ENCODE data around the gene PLA2G2D.

The PLA2G2D gene

GRCh38 chr1:20074055-20074724, 45.1 kb downstream of the PLA2G2D start:
- no peak for TF ChIP-seq ZNF529 (tag by site-specific recombination; IDR thresholded peaks at IDR 0.05; ENCODE audit: insufficient replicate concordance)
- TF ChIP-seq ZNF544 (tag by site-specific recombination; IDR thresholded peaks at IDR 0.05), result no peak
- no peak for TF ChIP-seq ZNF121 (tag by site-specific recombination; IDR thresholded peaks at IDR 0.05)
- TF ChIP-seq GLIS2 (tag by site-specific recombination; IDR thresholded peaks at IDR 0.05), result no peak
- no peak for TF ChIP-seq ZNF624 (tag by site-specific recombination; IDR thresholded peaks at IDR 0.05)
- no peak for TF ChIP-seq CTCF (tag by site-specific recombination; IDR thresholded peaks at IDR 0.05)
- TF ChIP-seq ZSCAN23 (tag by site-specific recombination; IDR thresholded peaks at IDR 0.05), result no peak
- TF ChIP-seq ZBTB17 (tag by site-specific recombination; IDR thresholded peaks at IDR 0.05), result no peak
- TF ChIP-seq ZNF19 (tag by site-specific recombination; IDR thresholded peaks at IDR 0.05; ENCODE audit: low read depth), result no peak
- no peak for TF ChIP-seq ZNF585B (tag by site-specific recombination; IDR thresholded peaks at IDR 0.05)
- no peak for TF ChIP-seq ZNF211 (tag by site-specific recombination; IDR thresholded peaks at IDR 0.05; ENCODE audit: low read depth)
- TF ChIP-seq, protein P1, sequence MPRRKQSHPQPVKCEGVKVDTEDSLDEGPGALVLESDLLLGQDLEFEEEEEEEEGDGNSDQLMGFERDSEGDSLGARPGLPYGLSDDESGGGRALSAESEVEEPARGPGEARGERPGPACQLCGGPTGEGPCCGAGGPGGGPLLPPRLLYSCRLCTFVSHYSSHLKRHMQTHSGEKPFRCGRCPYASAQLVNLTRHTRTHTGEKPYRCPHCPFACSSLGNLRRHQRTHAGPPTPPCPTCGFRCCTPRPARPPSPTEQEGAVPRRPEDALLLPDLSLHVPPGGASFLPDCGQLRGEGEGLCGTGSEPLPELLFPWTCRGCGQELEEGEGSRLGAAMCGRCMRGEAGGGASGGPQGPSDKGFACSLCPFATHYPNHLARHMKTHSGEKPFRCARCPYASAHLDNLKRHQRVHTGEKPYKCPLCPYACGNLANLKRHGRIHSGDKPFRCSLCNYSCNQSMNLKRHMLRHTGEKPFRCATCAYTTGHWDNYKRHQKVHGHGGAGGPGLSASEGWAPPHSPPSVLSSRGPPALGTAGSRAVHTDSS (tag by site-specific recombination; IDR thresholded peaks at IDR 0.05), result no peak
- no peak for TF ChIP-seq PRDM1 (tag by site-specific recombination; IDR thresholded peaks at IDR 0.05)

DNA sequence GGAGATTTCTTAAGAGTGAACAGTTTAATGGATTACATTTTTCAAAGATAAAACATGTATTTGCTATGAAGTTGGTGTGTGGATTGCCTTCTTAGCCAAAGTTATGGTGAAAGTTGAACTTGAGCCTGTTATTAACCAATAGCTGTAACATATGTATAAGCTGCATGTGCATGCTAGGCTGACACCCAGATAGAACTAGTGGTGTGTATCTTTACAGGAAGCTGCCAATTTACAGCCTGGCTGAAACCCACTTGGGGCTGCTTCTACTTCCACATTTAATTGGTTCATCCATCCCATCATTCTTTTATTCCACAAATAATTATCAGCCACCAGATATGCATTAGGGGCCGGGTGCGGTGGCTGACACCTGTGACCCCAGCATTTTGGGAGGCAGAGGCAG, 46.1 kb downstream of the PLA2G2D start:
- TF ChIP-seq TCF7L2 (IDR thresholded peaks at IDR 0.05; ENCODE audit: borderline replicate concordance, low read depth, low read length) (no peak), GLI2 (tag by site-specific recombination; IDR thresholded peaks at IDR 0.05; ENCODE audit: borderline replicate concordance, low read depth) (no peak)
- Histone ChIP-seq H3K4me3 (ENCODE audit: low read depth, low read length) (no peak overlapping the region), H3K4me1 (ENCODE audit: control insufficient read depth, insufficient read depth, low read length) (no peaks in the 10 kb centered on the region), H3K27ac (ENCODE audit: extremely low read depth, low read depth, low read length) (no peak overlapping the region), H3K9me3 (ENCODE audit: control insufficient read depth, insufficient read depth, low read depth, low read length) (no peaks in the 10 kb centered on the region), H3K36me3 (ENCODE audit: control insufficient read depth in 2 of 2, insufficient read depth in 1 of 2, low read length in 2 of 2) (no peaks in the 10 kb centered on the region)
- ChIA-PET CTCF (no interaction called here), POLR2A (no interaction called here)

More at GRCh38 chr1:20074055-20074724, 45.1 kb downstream of the PLA2G2D start:
- Histone ChIP-seq H3K9me3 (ENCODE audit: control insufficient read depth, insufficient read depth, low read depth, low read length) (no peaks in the 10 kb centered on the region), H3K36me3 (ENCODE audit: control insufficient read depth in 2 of 2, insufficient read depth in 1 of 2, low read length in 2 of 2) (no peaks in the 10 kb centered on the region), H3K4me3 (ENCODE audit: low read depth, low read length) (no peak overlapping the region), H3K27ac (ENCODE audit: extremely low read depth, low read depth, low read length) (no peak overlapping the region), H3K4me1 (ENCODE audit: control insufficient read depth, insufficient read depth, low read length) (no peaks in the 10 kb centered on the region)
- ChIA-PET POLR2A (no interaction called here), CTCF (no interaction called here)

- no peaks in the 10 kb centered on the region for H3K9me3 ChIP-seq (ENCODE audit: control insufficient read depth, insufficient read depth, low read depth, low read length)
- no peak overlapping the region for H3K4me3 ChIP-seq (ENCODE audit: low read depth, low read length)
- no peaks in the 10 kb centered on the region for H3K36me3 ChIP-seq (ENCODE audit: control insufficient read depth in 2 of 2, insufficient read depth in 1 of 2, low read length in 2 of 2)
- H3K4me1 ChIP-seq (ENCODE audit: control insufficient read depth, insufficient read depth, low read length), result no peaks in the 10 kb centered on the region
- ChIA-PET POLR2A (no interaction called here), CTCF (no interaction called here)
- H3K27ac ChIP-seq (ENCODE audit: extremely low read depth, low read depth, low read length), result no peak overlapping the region
- TF ChIP-seq ZNF658 (tag by site-specific recombination; IDR thresholded peaks at IDR 0.05), result no peak
- TF ChIP-seq ZNF202 (tag by site-specific recombination; IDR thresholded peaks at IDR 0.05; ENCODE audit: borderline replicate concordance), result no peak
- TF ChIP-seq HIC1 (tag by site-specific recombination; IDR thresholded peaks at IDR 0.05), result no peak
- TF ChIP-seq KLF7 (tag by site-specific recombination; IDR thresholded peaks at IDR 0.05; ENCODE audit: borderline replicate concordance), result no peak
- no peak for TF ChIP-seq ZNF274 (IDR thresholded peaks at IDR 0.05; ENCODE audit: low read length)
- TF ChIP-seq ZNF274 (tag by site-specific recombination; IDR thresholded peaks at IDR 0.05; ENCODE audit: borderline replicate concordance), result no peak
- no peak for TF ChIP-seq ZNF292 (tag by site-specific recombination; IDR thresholded peaks at IDR 0.05; ENCODE audit: borderline replicate concordance, low read depth)
- TF ChIP-seq ZNF624 (tag by site-specific recombination; IDR thresholded peaks at IDR 0.05), result no peak
- no peak for TF ChIP-seq PRDM6 (tag by site-specific recombination; IDR thresholded peaks at IDR 0.05)
- no peak for TF ChIP-seq ZBTB1 (tag by site-specific recombination; IDR thresholded peaks at IDR 0.05)
- no peak for TF ChIP-seq ZNF354C (tag by site-specific recombination; IDR thresholded peaks at IDR 0.05; ENCODE audit: borderline replicate concordance, low read depth)
These were observed 46.6 kb downstream of the PLA2G2D start for GRCh38 chr1:20072771-20073170.

Data from HEK293 (cell line).